Omental fat pad (tissue), 4 donors: ENCODE measurements around the gene MTMR10. TPM values are rescaled to one million over a fixed set of nuclear protein-coding genes. Genes with fewer than 3 reads are reported as not detected.

ENCODE experiments used
- ATAC-seq: fragments of 150-250 bp; one replicate; pipeline ENCODE4 v1.9.1; 2016; ENCODE audit warnings: mild to moderate bottlenecking, moderate library complexity; ENCODE audit not compliant: low FRiP score
- DNase-seq: peaks from one replicate; pipeline ENCODE4 v3.0.0-alpha.2; 2019; ENCODE audit warnings: low spot score
- CTCF ChIP-seq, 3 donors: fragments of 450-650 bp; IDR thresholded peaks; one replicate each; pipeline ENCODE4 v1.5.1; 2016 to 2017; ENCODE audit warnings: antibody characterized with exemption in 3 of 3, mild to moderate bottlenecking in 3 of 3, moderate library complexity in 2 of 3
- total RNA-seq, 4 donors: library from RNA; depleted of rRNA; stranded (reverse); fragments of >200 nt; gene quantifications; one replicate each; pipeline ENCODE4 v1.1.0, GENCODE V29; 2016

MTMR10 gene
- total RNA-seq, 4 donors from 2014 or later: 40.6 to 70.0 (median 46.6) TPM

DNA sequence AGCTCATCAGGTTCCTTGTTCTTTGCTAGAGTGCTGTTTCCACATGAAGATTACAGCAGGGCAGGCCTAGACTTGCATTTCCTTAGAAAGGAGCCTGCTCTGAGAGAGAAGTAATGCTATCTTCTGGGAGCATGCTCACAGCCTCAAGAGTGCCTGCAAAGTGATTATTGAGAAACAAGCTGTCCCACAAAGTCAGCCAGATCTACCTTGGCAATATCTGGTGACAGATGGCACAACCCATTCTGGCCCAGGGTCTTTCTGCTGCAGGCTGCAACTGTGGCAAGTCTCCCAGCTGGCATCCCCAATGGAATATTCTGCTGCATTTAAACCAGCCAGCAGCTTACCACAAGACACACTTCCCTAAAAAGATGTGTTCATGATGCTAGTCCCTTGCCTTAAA lies 29.3 kb downstream of the MTMR10 start:
- DNase-seq: no peak
- TF ChIP-seq CTCF (IDR thresholded peaks at IDR 0.05): no peak
- ATAC-seq: no peak

DNA sequence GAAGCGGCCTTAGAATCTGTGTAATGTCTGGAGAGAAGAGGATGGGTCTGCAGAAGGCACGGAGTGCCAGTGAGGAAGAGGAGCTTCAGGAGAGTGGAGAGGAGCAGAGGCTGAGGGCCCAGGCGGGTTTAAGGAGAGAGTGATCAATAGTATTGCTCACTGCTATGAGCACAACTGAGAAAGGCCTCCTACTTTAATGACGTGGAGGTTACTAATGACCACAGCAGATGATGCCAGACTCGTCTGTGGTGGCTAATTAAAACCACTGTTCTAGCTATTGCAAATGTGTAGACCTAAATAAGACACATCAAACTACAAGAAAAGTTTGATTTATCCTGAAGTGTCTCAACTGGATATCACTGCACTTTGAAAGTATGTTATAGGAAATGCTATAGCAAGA lies 33.2 kb downstream of the MTMR10 start:
- TF ChIP-seq CTCF (IDR thresholded peaks at IDR 0.05): no peak
- no peak for ATAC-seq

DNA sequence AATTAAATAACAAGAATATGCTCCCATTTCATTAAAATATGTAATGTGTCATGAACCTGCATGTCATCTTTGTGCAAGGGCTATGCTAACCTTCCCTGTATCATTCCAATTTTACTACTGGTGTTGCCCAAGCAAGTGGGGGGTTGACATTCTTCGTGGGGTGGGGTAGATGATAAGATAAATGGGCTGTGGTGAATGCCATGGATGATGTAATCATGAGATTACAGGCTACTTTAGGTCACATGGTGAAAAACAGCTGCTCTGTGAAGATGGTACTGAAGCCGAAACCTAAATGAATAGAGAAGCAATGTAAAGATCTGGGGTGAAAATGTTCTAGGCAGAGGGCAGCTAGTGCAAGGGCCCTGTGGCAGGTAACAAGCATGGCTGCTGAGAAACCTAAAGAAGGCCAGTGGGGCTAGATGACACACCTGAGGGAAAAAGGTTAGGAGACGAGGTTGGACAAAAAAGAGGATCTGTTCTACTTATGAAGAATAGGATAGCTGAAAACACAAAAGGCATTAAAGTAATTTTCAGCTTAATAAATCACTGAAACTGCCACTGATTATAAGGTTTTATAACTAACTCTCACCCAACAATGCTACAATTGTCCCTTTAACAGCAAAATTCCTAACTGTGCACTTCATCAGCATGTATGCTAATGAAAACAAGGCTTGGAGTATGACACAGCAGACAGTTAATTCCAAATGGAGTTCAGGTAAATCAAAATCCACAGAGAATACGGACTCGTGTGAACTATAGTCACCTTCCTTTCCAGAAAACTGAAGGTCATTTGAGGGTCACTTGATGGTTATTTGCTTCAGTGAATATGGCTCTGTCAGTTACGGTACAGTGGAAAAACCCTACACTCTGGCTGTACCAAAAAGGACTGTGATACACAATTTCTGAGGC lies 35.0 kb downstream of the MTMR10 start:
- no peak for ATAC-seq
- DNase-seq: no peak
- TF ChIP-seq CTCF (IDR thresholded peaks at IDR 0.05): no peak

More for the DNA sequence above, 33.2 kb downstream of the MTMR10 start:
- DNase-seq: no peak

GRCh38 chr15:30954674-30955073 lies 36.8 kb downstream of the MTMR10 start:
- DNase-seq: no peak
- TF ChIP-seq CTCF (IDR thresholded peaks at IDR 0.05): no peak
- ATAC-seq: no peak

- ATAC-seq (peak; percentile 81), DNase-seq (no peak)
- TF ChIP-seq CTCF (IDR thresholded peaks at IDR 0.05): no peak
Measured at GRCh38 chr15:30953731-30954378, 37.6 kb downstream of the MTMR10 start.

- TF ChIP-seq CTCF (IDR thresholded peaks at IDR 0.05): no peak
- DNase-seq: no peak
- no peak for ATAC-seq
Measured at GRCh38 chr15:30953183-30953582, 38.2 kb downstream of the MTMR10 start.
